ENCODE data around the gene PGPEP1.

The PGPEP1 gene

DNA sequence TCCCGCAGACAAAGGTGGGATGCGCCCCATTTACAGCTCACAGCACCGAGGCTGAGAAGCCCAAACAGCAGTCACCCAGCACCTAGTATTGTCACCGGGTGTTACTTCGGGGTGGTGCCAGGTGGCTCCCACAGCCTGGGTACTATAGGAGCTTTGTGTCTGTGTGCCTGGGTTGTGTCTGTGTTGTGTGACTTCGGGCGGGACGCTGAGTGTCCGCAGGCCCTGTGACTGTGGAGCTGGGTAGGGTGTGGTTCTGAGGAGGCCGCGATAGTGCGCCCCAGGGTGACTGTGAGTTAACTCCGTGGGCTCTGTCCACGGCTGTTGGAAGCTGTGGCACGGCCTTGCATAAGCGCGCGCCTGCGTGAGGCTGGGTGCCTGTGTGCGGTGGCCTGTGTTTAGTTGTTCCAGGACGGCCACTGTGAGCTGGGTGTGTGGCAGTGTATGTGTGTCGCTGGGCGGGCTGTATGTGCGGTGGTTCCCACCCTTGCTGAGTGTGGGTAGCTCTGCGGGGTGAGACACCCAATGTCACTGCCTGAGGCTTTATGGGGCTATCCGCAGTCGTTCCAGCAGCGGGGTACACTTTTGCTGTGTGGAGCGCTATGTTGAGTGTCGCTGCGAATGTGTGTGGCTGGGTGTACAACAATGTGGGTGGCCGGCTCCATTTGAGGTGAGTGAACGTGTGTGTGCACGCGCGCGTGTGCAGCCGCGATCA, 78.2 kb downstream of the PGPEP1 start:
- peak; percentile 55 to 66 for DNase-seq

DNA sequence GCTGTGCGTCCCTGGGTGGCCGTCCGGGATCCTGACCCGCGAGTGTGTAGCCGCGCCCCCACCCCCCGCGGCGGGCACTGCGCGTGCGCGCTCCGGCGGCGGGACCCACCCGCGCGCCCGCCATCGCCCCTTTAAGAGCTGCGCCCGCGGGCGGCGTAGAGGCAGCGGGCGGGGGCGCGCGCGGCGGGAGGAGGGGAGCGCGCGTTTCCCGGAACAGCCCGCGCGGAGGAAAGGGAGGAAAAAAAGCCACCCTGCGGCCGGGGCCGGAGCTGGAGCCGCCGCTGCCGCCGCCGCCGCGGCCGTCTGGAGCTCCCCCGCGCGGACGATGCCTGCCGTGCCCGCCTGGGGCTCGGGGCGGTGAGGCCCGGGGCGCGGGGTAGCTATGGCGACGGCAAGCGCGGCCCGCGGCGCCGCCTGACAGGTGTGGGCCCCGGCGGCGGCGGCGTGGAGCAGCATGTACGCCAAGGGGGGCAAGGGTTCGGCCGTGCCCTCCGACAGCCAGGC, 78.8 kb downstream of the PGPEP1 start, which contains the start of gene SSBP4:
TSS of gene SSBP4 (plus strand) at position 204 of the 504 bp plus-strand sequence. CDS start at position 455, 251 bp downstream.
- DNase-seq = peak; percentile 74 to 80
